K562 (cell line): ENCODE measurements around the gene ZSWIM4. TPM values are rescaled to one million over a fixed set of nuclear protein-coding genes. Genes with fewer than 3 reads are reported as not detected.

Experiments
- EGR1 ChIP-seq: fragments of 450-650 bp; conservative IDR thresholded peaks from 2 replicates; pipeline ENCODE4 v1.6.1; 2017; ENCODE audit warnings: mild to moderate bottlenecking
- FOXK2 ChIP-seq, 2 experiments: fragments of 450-650 bp; IDR thresholded peaks in 1 of 2; conservative IDR thresholded peaks in 1 of 2; 2 replicates each; pipeline ENCODE4 v1.6.1; 2016; ENCODE audit warnings: low read depth in 2 of 2, mild to moderate bottlenecking in 1 of 2
- HINFP ChIP-seq: fragments of 450-650 bp; conservative IDR thresholded peaks from 2 replicates; pipeline ENCODE4 v1.6.1; 2016; ENCODE audit warnings: missing genetic modification characterization, low read depth, mild to moderate bottlenecking, control low read depth, missing compliant biosample characterization
- KDM5B ChIP-seq: fragments of 200-600 bp; sonication (generic); IDR thresholded peaks from 2 replicates; pipeline ENCODE4 v1.6.1; 2012; ENCODE audit warnings: low read depth, mild to moderate bottlenecking, moderate library complexity, low read length, control low read depth, inconsistent platforms; ENCODE audit not compliant: insufficient replicate concordance
- MAZ ChIP-seq, 2 experiments: fragments of 450-650 bp in 1 of 2; sonication (generic) in 1 of 2; formaldehyde crosslinking; IDR thresholded peaks in 1 of 2; conservative IDR thresholded peaks in 1 of 2; 2 replicates each; pipeline versions ENCODE4 v1.4.0 to v1.5.0; 2020; ENCODE audit warnings: mild to moderate bottlenecking in 1 of 2, missing genetic modification reagents in 1 of 2
- POLR2AphosphoS5 ChIP-seq: IDR thresholded peaks from 2 replicates; pipeline ENCODE4 v1.6.1; 2011; ENCODE audit warnings: mild to moderate bottlenecking, low read depth, low read length, moderate library complexity; ENCODE audit not compliant: control insufficient read depth, insufficient read depth
- REST ChIP-seq, 2 experiments: fragments of 450-650 bp; formaldehyde crosslinking in 1 of 2; IDR thresholded peaks; 2 replicates each; pipeline versions ENCODE4 v1.4.0 to v1.6.1; 2014 to 2020; ENCODE audit warnings: mild to moderate bottlenecking in 2 of 2, borderline replicate concordance in 1 of 2, low read depth in 1 of 2
- ZBTB17 ChIP-seq: fragments of 450-650 bp; formaldehyde crosslinking; IDR thresholded peaks from 2 replicates; pipeline ENCODE4 v1.4.0; 2020; ENCODE audit warnings: mild to moderate bottlenecking
- ZFX ChIP-seq: sonication (generic); formaldehyde crosslinking; IDR thresholded peaks from 2 replicates; pipeline ENCODE4 v1.8.0; 2022; ENCODE audit warnings: mild to moderate bottlenecking, missing genetic modification reagents, moderate library complexity
- ZNF395 ChIP-seq: fragments of 200-800 bp; sonication (Bioruptor generic); IDR thresholded peaks from 2 replicates; pipeline ENCODE4 v1.6.1; 2017; ENCODE audit warnings: missing genetic modification characterization, missing compliant biosample characterization
- ZNF639 ChIP-seq, 2 experiments: fragments of 200-800 bp in 1 of 2; sonication (Bioruptor generic) in 1 of 2; sonication (generic) in 1 of 2; formaldehyde crosslinking in 1 of 2; IDR thresholded peaks in 1 of 2; conservative IDR thresholded peaks in 1 of 2; 2 replicates each; pipeline versions ENCODE4 v1.5.0 to v1.6.1; 2016 to 2020; ENCODE audit warnings: missing compliant biosample characterization in 1 of 2, missing genetic modification characterization in 1 of 2, missing genetic modification reagents in 1 of 2
- ZNF717 ChIP-seq: fragments of 250-450 bp; sonication (Bioruptor Pico); IDR thresholded peaks from 2 replicates; pipeline ENCODE4 v1.5.0; 2021
- polyA plus RNA-seq, 8 experiments: library from polyadenylated mRNA; depleted of rRNA in 4 of 8; stranded (reverse) in 5 of 8; unstranded in 3 of 8; fragments of >200 nt; fragmentation: Nextera tagmentation in 2 of 8; fragmentation: Illumina TruSeq in 1 of 8; extraction: Ambion mirVana in 2 of 8; extraction: Trizol in 1 of 8; gene quantifications; 2 replicates each; pipeline versions ENCODE4 v1.2.1 to v1.2.3, GENCODE V29; 2011 to 2014; ENCODE audit warnings: inconsistent platforms in 1 of 8, missing spikeins in 1 of 8
- total RNA-seq, 7 experiments: library from RNA; depleted of rRNA in 6 of 7; stranded (reverse); fragments of >200 nt in 6 of 7; fragmentation: Illumina TruSeq in 2 of 7; extraction: Trizol in 2 of 7; gene quantifications; 2 replicates each; pipeline versions ENCODE4 v1.2.1 to v1.2.3, GENCODE V29; 2011 to 2021; ENCODE audit warnings: low replicate concordance in 1 of 7

The ZSWIM4 gene
- total and polyA plus RNA-seq, 9 of the 15 experiments (the other 6 are each of a cell fraction or from before 2014, with no cell fraction given), result 0.25 to 3.7 (median 0.79) TPM; not detected in 2

GRCh38 chr19:13842291-13843103 lies 47.3 kb downstream of the ZSWIM4 start (continued):
- TF ChIP-seq HINFP (no peak), EGR1 (peak; percentile 67), ZFX (CRISPR knock-in tag) (peak; percentile 65), ZNF717 (CRISPR knock-in tag) (no peak), REST (IDR thresholded peaks at IDR 0.05; ENCODE audit: borderline replicate concordance) (peak; percentile 44), REST (CRISPR knock-in tag; IDR thresholded peaks at IDR 0.05; ENCODE audit: low read depth) (no peak), ZBTB17 (CRISPR knock-in tag) (0 out of 2 replicates have a peak, but pooled peaks have one; percentile 35), KDM5B (peak; percentile 80), ZNF395 (CRISPR knock-in tag) (no peak), ZNF639 (CRISPR knock-in tag; conservative IDR thresholded peaks at IDR 0.05 in 1 of 2, IDR thresholded peaks at IDR 0.05 in 1 of 2) (peak in 1 of 2 experiments; percentile 54; a peak in 1 of 4 replicates), POLR2AphosphoS5 (peak; percentile 79), FOXK2 (conservative IDR thresholded peaks at IDR 0.05 in 1 of 2, IDR thresholded peaks at IDR 0.05 in 1 of 2; ENCODE audit: low read depth in 2 of 2) (no peak), MAZ (CRISPR knock-in tag; conservative IDR thresholded peaks at IDR 0.05 in 1 of 2, IDR thresholded peaks at IDR 0.05 in 1 of 2) (peak; percentile 77 to 83)
